Endothelial cell of umbilical vein (primary cell): Measurements from ENCODE around the gene C19orf85. TPM values are rescaled to one million over a fixed set of nuclear protein-coding genes. Genes with fewer than 3 reads are reported as not detected.
A peak's percentile ranks its signal among the peaks of the same experiment; 100 is the strongest.

Experiments
- BruUV-seq: library from RNA; stranded (reverse); fragments of 400-500 nt; replicated peaks from 2 replicates; lab custom pipeline; 2021; lab: Mats Ljungman, UMichigan
- CTCF ChIA-PET: fragments of 300-600, 350-600 bp; sonication (Branson Sonifier 250); formaldehyde crosslinking; loops from one replicate; lab custom pipeline; 2021; ENCODE audit warnings: antibody characterized with exemption, inconsistent platforms; lab: Charles Lee
- POLR2A ChIA-PET: fragments of 300-600, 350-600 bp; sonication (Branson Sonifier 250); formaldehyde crosslinking; loops from one replicate; lab custom pipeline; 2021; ENCODE audit warnings: antibody characterized with exemption, inconsistent platforms; lab: Charles Lee
- DNase-seq: peaks from one replicate; pipeline ENCODE4 v3.0.0-alpha.2; 2011; ENCODE audit warnings: low read depth, low spot score
- FAIRE-seq: peaks from 2 replicates; lab custom pipeline; 2011; peaks lifted over from hg19 to GRCh38; lab: Jason Lieb, UNC
- H2AFZ ChIP-seq: 2 replicates; pipeline ENCODE4 v1.6.0; 2012; ENCODE audit warnings: low read depth, low read length, control low read depth, inconsistent platforms
- H3K27ac ChIP-seq: 2 replicates; pipeline ENCODE4 v1.5.1; 2011; ENCODE audit warnings: low read depth, mild to moderate bottlenecking, control low read depth, low read length, moderate library complexity; ENCODE audit not compliant: insufficient read depth
- H3K27me3 ChIP-seq, 2 experiments: 2 replicates each; pipeline versions ENCODE4 v1.6.0 to v1.6.1; 2011; ENCODE audit warnings: low read length in 2 of 2, mixed read lengths in 1 of 2; ENCODE audit not compliant: control insufficient read depth in 2 of 2, insufficient read depth in 2 of 2
- H3K36me3 ChIP-seq, 2 experiments: 2 replicates in 1 of 2; 3 replicates in 1 of 2; pipeline ENCODE4 v1.5.1; 2011; ENCODE audit warnings: low read length in 2 of 2, mild to moderate bottlenecking in 1 of 2, moderate library complexity in 1 of 2; ENCODE audit not compliant: control insufficient read depth in 2 of 2, insufficient read depth in 2 of 2; ENCODE audit errors: extremely low read depth in 1 of 2
- H3K4me1 ChIP-seq: 3 replicates; pipeline ENCODE4 v1.5.1; 2011; ENCODE audit warnings: mild to moderate bottlenecking, low read length; ENCODE audit not compliant: control insufficient read depth, insufficient read depth; ENCODE audit errors: extremely low read depth
- H3K4me2 ChIP-seq: 2 replicates; pipeline ENCODE4 v1.6.1; 2011; ENCODE audit warnings: low read length, control low read depth, mixed read lengths; ENCODE audit not compliant: insufficient read depth
- H3K4me3 ChIP-seq, 3 experiments: fragments of 200-600 bp in 1 of 3; sonication (generic), shearing (Covaris generic) in 1 of 3; replicated peaks in 1 of 3; 2 replicates each; pipeline ENCODE4 v1.5.1; 2011 to 2016; ENCODE audit warnings: control low read depth in 3 of 3, low read length in 3 of 3, mild to moderate bottlenecking in 2 of 3, inconsistent platforms in 1 of 3, low read depth in 1 of 3, moderate library complexity in 1 of 3; ENCODE audit not compliant: insufficient read depth in 1 of 3
- H3K79me2 ChIP-seq: 2 replicates; pipeline ENCODE4 v1.6.0; 2012; ENCODE audit warnings: low read length, inconsistent platforms; ENCODE audit not compliant: control insufficient read depth, insufficient read depth
- H3K9ac ChIP-seq: replicated peaks from 2 replicates; pipeline ENCODE3; 2011; ENCODE audit warnings: low read length, control low read depth; ENCODE audit not compliant: insufficient read depth; ENCODE audit errors: extremely low read depth
- H3K9me1 ChIP-seq: replicated peaks from 3 replicates; pipeline ENCODE4 v1.6.0; 2011; ENCODE audit warnings: mild to moderate bottlenecking, low read length; ENCODE audit not compliant: control insufficient read depth, insufficient read depth; ENCODE audit errors: extremely low read depth
- H3K9me3 ChIP-seq: replicated peaks from 2 replicates; pipeline ENCODE4 v1.5.1; 2012; ENCODE audit warnings: low read length, inconsistent platforms; ENCODE audit not compliant: control insufficient read depth, insufficient read depth
- H4K20me1 ChIP-seq: replicated peaks from 2 replicates; pipeline ENCODE3; 2011; ENCODE audit warnings: mild to moderate bottlenecking, low read length; ENCODE audit not compliant: control insufficient read depth, insufficient read depth; ENCODE audit errors: extremely low read depth
- CTCF ChIP-seq, 2 donors: IDR thresholded peaks; 1 replicate in 1 of 2; 2 replicates in 1 of 2; pipeline ENCODE4 v1.5.1; 2011; ENCODE audit warnings: low read length in 2 of 2, mild to moderate bottlenecking in 2 of 2, moderate library complexity in 2 of 2, control low read depth in 1 of 2, inconsistent platforms in 1 of 2, low read depth in 1 of 2; ENCODE audit not compliant: insufficient read depth in 1 of 2; ENCODE audit errors: extremely low read depth in 1 of 2
- EZH2 ChIP-seq: IDR thresholded peaks from 2 replicates; pipeline ENCODE4 v1.6.1; 2012; ENCODE audit warnings: borderline replicate concordance, low read depth, mild to moderate bottlenecking, moderate library complexity, low read length, inconsistent platforms; ENCODE audit not compliant: severe bottlenecking
- FOS ChIP-seq: IDR thresholded peaks from 2 replicates; pipeline ENCODE4 v1.6.1; 2011; ENCODE audit warnings: mild to moderate bottlenecking, low read length, moderate library complexity, borderline replicate concordance; ENCODE audit not compliant: insufficient read depth
- JUN ChIP-seq: IDR thresholded peaks from 2 replicates; pipeline ENCODE4 v1.6.1; 2011; ENCODE audit warnings: borderline replicate concordance, low read depth; ENCODE audit not compliant: insufficient read length, insufficient read depth
- MAX ChIP-seq: IDR thresholded peaks from 2 replicates; pipeline ENCODE4 v1.6.1; 2011; ENCODE audit not compliant: insufficient read depth, insufficient read length
- MYC ChIP-seq: IDR thresholded peaks from one replicate; pipeline ENCODE4 v1.6.1; 2011; ENCODE audit warnings: mild to moderate bottlenecking, low read depth, low read length
- POLR2A ChIP-seq: IDR thresholded peaks from 2 replicates; pipeline ENCODE4 v1.6.1; 2012; ENCODE audit warnings: low read depth, mild to moderate bottlenecking, control low read depth, low read length
- POLR2AphosphoS5 ChIP-seq: IDR thresholded peaks from 2 replicates; pipeline ENCODE4 v1.6.1; 2012; ENCODE audit warnings: low read depth, mild to moderate bottlenecking, control low read depth, low read length, moderate library complexity; ENCODE audit not compliant: insufficient read depth
- dilution Hi-C: fragments of 300-500 bp; cut with MboI; formaldehyde crosslinking; loops from one replicate; pipeline ENCODE4 v1.15.0; 2019; ENCODE audit warnings: low sequenced_read_pairs; ENCODE audit not compliant: extremely low pct_ligation_motif_present
- intact Hi-C: fragments of 100-400 bp; cut with micrococcal nuclease; formaldehyde crosslinking; loops from one replicate; pipeline ENCODE4 v1.10.0; 2022
- polyA plus RNA-seq, 4 experiments: library from polyadenylated mRNA; depleted of rRNA in 3 of 4; stranded (reverse) in 3 of 4; unstranded in 1 of 4; fragments of >200 nt; gene quantifications; 2 replicates each; pipeline versions ENCODE4 v1.2.1 to v1.2.3, GENCODE V29; 2011 to 2012; ENCODE audit warnings: missing spikeins in 1 of 4
- total RNA-seq: library from RNA; stranded (reverse); gene quantifications from 2 replicates; pipeline ENCODE4 v1.2.3, GENCODE V29; 2021

C19orf85 gene
- total and polyA plus RNA-seq, 2 donors (not counting 3 experiments of a cell fraction or from before 2014, with no cell fraction given) = not detected

DNA sequence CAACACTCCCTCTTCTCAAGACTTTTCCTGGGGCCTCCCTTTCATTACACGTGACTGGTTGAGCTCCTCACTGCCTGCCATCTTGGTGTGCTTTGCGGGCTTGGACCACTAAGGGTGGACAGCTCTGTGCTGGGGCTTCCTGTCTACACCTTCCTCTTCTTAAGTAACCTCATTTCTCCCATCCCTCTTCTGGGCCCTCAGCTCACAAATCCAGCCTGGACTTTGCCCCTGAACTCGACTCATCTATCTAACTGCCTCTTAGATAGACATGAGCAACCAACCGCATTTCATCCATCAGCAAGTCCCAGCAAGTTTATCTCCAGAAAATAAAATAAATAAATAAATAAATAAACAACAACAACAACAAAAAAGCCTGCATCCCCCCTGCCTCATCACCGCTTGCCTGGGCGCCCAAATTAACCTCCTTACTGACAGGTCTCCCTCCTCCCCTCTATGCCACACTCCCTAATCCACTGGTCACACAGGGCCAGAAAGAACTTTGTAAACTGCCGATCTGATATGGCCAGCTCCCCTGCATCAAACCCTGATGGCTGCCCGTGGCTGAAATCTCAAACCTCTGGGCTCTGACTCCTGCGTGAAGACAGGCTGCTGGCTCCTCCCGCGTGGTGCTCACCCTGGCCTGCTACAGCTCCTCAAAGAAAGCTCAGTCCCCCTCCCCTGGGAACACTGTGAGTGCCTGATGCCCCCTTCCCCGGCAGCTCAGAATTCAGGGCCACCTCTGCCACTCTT is 10.9 kb downstream of the C19orf85 start:
- FAIRE-seq = no peak
- Histone ChIP-seq H2AFZ (no peak overlapping the region), H3K4me3 (no peak overlapping the region), H3K9me3 (no peaks in the 10 kb centered on the region), H3K79me2 (no peaks in the 10 kb centered on the region), H3K9ac (no peak overlapping the region), H4K20me1 (no peaks in the 10 kb centered on the region), H3K27ac (no peak overlapping the region), H3K4me2 (no peak overlapping the region), H3K9me1 (no peaks in the 10 kb centered on the region), H3K27me3 (peaks cover 11 to 21% of the 10 kb centered on the region in 2 experiments), H3K36me3 (peaks cover 0 to 3% of the 10 kb centered on the region in 2 experiments), H3K4me1 (no peaks in the 10 kb centered on the region)
- ChIA-PET CTCF (interaction anchor here (0.7 to 1.8 kb wide), 9 partner anchors 8 to 313 kb away, joined by 3 to 27 read pairs (median 4); partner anchors contain the start of gene ISOC2), POLR2A (no interaction called here)
- intact Hi-C loops (loop anchor here (1.0 kb wide), 1 partner anchor 312 kb away; no protein-coding TSS in a partner anchor), dilution Hi-C loops (no loop called here)
- TF ChIP-seq EZH2 = no peak
- no peak for TF ChIP-seq POLR2A
- no peak for DNase-seq
- BruUV-seq = no TSS peak

DNA sequence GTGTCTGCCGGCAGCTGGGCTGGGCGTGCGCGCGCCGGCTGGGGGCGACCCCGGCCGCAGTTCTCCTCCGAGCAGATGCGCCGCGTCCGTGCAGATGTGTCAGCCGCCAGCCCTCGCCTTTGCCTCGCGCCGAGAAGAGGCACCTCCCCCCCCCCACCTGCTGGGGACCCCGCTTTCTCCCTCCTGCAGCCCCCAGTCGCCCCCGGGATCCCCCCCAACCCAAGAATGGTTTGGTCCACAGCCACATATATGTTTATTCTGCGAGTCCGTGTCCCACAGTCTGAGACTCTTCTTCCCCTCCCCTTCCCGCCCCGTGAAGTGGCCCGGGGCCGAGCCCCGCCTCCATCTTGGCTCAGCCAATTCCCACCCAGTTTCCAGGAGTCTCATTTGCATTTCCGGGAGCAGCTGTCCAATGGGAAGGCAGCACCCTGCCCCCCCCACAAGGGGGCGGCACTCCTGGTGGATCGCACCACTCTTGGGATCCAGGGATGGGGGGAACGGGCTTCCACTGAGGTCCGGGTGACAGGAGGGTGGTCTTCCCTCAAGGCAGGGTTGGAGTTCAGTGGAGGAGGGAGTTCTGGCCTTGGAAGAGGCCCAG is 11.7 kb downstream of the C19orf85 start:
- Histone ChIP-seq H3K4me3 (no peak overlapping the region), H4K20me1 (no peaks in the 10 kb centered on the region), H3K9ac (no peak overlapping the region), H3K9me3 (no peaks in the 10 kb centered on the region), H3K9me1 (no peaks in the 10 kb centered on the region), H3K27ac (no peak overlapping the region), H3K79me2 (no peaks in the 10 kb centered on the region), H2AFZ (no peak overlapping the region), H3K36me3 (peaks cover 0 to 3% of the 10 kb centered on the region in 2 experiments), H3K4me2 (no peak overlapping the region), H3K4me1 (no peaks in the 10 kb centered on the region), H3K27me3 (peaks cover 11 to 21% of the 10 kb centered on the region in 2 experiments)
- TF ChIP-seq POLR2AphosphoS5 (no peak), FOS (no peak), POLR2A (no peak), JUN (no peak), CTCF (IDR thresholded peaks at IDR 0.05; ENCODE audit: extremely low read depth in 1 of 2, insufficient read depth in 1 of 2, low read depth in 1 of 2, low read length in 2 of 2) (no peak), MYC (no peak), EZH2 (no peak), MAX (no peak)
- POLR2A ChIA-PET = no interaction called here
- FAIRE-seq (peak; percentile 47), DNase-seq (peak; percentile 59)
- intact Hi-C loops = no loop called here
- no TSS peak for BruUV-seq
- CTCF ChIA-PET = interaction anchor here (1.1 to 1.8 kb wide), 8 partner anchors 9 to 312 kb away, joined by 3 to 27 read pairs (median 4); partner anchors contain the start of gene ISOC2
- dilution Hi-C loops = no loop called here
